Activated CD8-positive, alpha-beta memory T cell treated with anti-CD3 and anti-CD28 coated beads, Interleukin-2, amount 10 ng/mL, durations not matched to agents 7 days and 5 days (primary cell): ENCODE measurements around the gene PRR18. TPM values are rescaled to one million over a fixed set of nuclear protein-coding genes. Genes with fewer than 3 reads are reported as not detected.

Experiments
- ATAC-seq: fragments of 150-1000 bp; cut with Tn5 transposase; one replicate; pipeline ENCODE4 v1.10.0; 2021; ENCODE audit warnings: moderate library complexity
- CTCF ChIA-PET: fragments of 350-600 bp; sonication (Branson Sonifier 250); formaldehyde crosslinking; loops from one replicate; lab custom pipeline; 2021; ENCODE audit warnings: antibody characterized with exemption; lab: Charles Lee
- DNase-seq: peaks from one replicate; pipeline ENCODE4 v3.0.0-alpha.2; 2020
- H3K27ac Mint-ChIP-seq: one replicate; pipeline ENCODE4 v1.8.0; 2021; ENCODE audit warnings: mild to moderate bottlenecking, mixed read lengths
- H3K27me3 Mint-ChIP-seq: one replicate; pipeline ENCODE4 v1.8.0; 2021; ENCODE audit warnings: mixed read lengths
- H3K36me3 Mint-ChIP-seq: one replicate; pipeline ENCODE4 v1.8.0; 2021; ENCODE audit warnings: mild to moderate bottlenecking, mixed read lengths
- H3K4me1 Mint-ChIP-seq: one replicate; pipeline ENCODE4 v1.8.0; 2021; ENCODE audit warnings: mixed read lengths
- H3K4me3 Mint-ChIP-seq: one replicate; pipeline ENCODE4 v1.8.0; 2021; ENCODE audit warnings: mild to moderate bottlenecking, moderate library complexity, mixed read lengths
- H3K9me3 Mint-ChIP-seq: one replicate; pipeline ENCODE4 v1.8.0; 2022; ENCODE audit warnings: low read depth, mixed read lengths
- total RNA-seq, 2 experiments: library from RNA; stranded (reverse); gene quantifications; one replicate each; pipeline ENCODE4 v1.2.3, GENCODE V29; 2021

The PRR18 gene
- total RNA-seq, 2 experiments from 2014 or later, result not detected

GRCh38 chr6:166344240-166344639 is 36.0 kb upstream of the PRR18 start:
- Mint-ChIP-seq H3K27ac (no peak overlapping the region), H3K9me3 (no peaks in the 10 kb centered on the region), H3K4me1 (peaks cover 13% of the 10 kb centered on the region), H3K4me3 (no peak overlapping the region), H3K27me3 (peaks cover 20% of the 10 kb centered on the region), H3K36me3 (peaks cover 4% of the 10 kb centered on the region)
- CTCF ChIA-PET, result interaction anchor here (0.9 to 1.5 kb wide), 3 partner anchors 11 to 56 kb away, joined by 3 to 5 read pairs (median 3); no protein-coding TSS in a partner anchor
- no peak for DNase-seq
- ATAC-seq, result no peak

- Mint-ChIP-seq H3K27ac (peak overlapping the region; percentile 22), H3K27me3 (peaks cover 17% of the 10 kb centered on the region), H3K4me3 (peak overlapping the region; percentile 89), H3K36me3 (peaks cover 2% of the 10 kb centered on the region), H3K4me1 (peaks cover 11% of the 10 kb centered on the region), H3K9me3 (no peaks in the 10 kb centered on the region)
- ATAC-seq (no peak), DNase-seq (no peak)
- CTCF ChIA-PET, result interaction anchor here (1.8 to 2.1 kb wide), 2 partner anchors 30 to 38 kb away, joined by 6 to 18 read pairs; no protein-coding TSS in a partner anchor
These were observed 34.9 kb upstream of the PRR18 start for GRCh38 chr6:166343150-166343487.

- H3K27me3 Mint-ChIP-seq, result peaks cover 14% of the 10 kb centered on the region
- H3K27ac Mint-ChIP-seq, result peak within 1 kb of the TSS; percentile 90
- no peaks in the 10 kb centered on the region for H3K9me3 Mint-ChIP-seq
These were observed 34.4 kb upstream of the PRR18 start, which contains the start of gene SFT2D1 for GRCh38 chr6:166342349-166343149. Gene SFT2D1, minus strand, starts transcription at chr6:166342545. Its CDS starts 64 bp downstream, at chr6:166342481.

GRCh38 chr6:166341977-166342348 is 33.8 kb upstream of the PRR18 start:
- Mint-ChIP-seq H3K27me3 (peaks cover 12% of the 10 kb centered on the region), H3K4me3 (peak overlapping the region; percentile 89), H3K9me3 (no peaks in the 10 kb centered on the region), H3K4me1 (peaks cover 10% of the 10 kb centered on the region), H3K36me3 (no peaks in the 10 kb centered on the region), H3K27ac (peak overlapping the region; percentile 90)
- DNase-seq, result no peak
- CTCF ChIA-PET, result interaction anchor here (1.0 to 2.1 kb wide), 3 partner anchors 29 to 42 kb away, joined by 4 to 18 read pairs (median 6); no protein-coding TSS in a partner anchor
- ATAC-seq, result peak; percentile 34

More at GRCh38 chr6:166342349-166343149, 34.4 kb upstream of the PRR18 start, which contains the start of gene SFT2D1:
- CTCF ChIA-PET, result interaction anchor here (1.0 to 2.1 kb wide), 3 partner anchors 29 to 41 kb away, joined by 4 to 18 read pairs (median 6); no protein-coding TSS in a partner anchor
- DNase-seq, result peak; percentile 91
- peak; percentile 81 for ATAC-seq
- Mint-ChIP-seq H3K4me3 (peak within 1 kb of the TSS; percentile 89), H3K4me1 (peaks cover 11% of the 10 kb centered on the region), H3K36me3 (no peaks in the 10 kb centered on the region)

- no peak for DNase-seq
- H3K4me1 Mint-ChIP-seq, result peaks cover 10% of the 10 kb centered on the region
- H3K9me3 Mint-ChIP-seq, result no peaks in the 10 kb centered on the region
- H3K4me3 Mint-ChIP-seq, result peak overlapping the region; percentile 89
- ATAC-seq, result peak; percentile 14
- H3K27me3 Mint-ChIP-seq, result peaks cover 12% of the 10 kb centered on the region
- H3K36me3 Mint-ChIP-seq, result peaks cover 4% of the 10 kb centered on the region
- CTCF ChIA-PET, result interaction anchor here (1.0 to 2.1 kb wide), 3 partner anchors 28 to 42 kb away, joined by 4 to 18 read pairs (median 6); no protein-coding TSS in a partner anchor
- H3K27ac Mint-ChIP-seq, result peak overlapping the region; percentile 90
These were observed 33.3 kb upstream of the PRR18 start for GRCh38 chr6:166341464-166341863.

GRCh38 chr6:166338854-166339253 is 30.7 kb upstream of the PRR18 start:
- H3K9me3 Mint-ChIP-seq, result no peaks in the 10 kb centered on the region
- ATAC-seq (no peak), DNase-seq (no peak)
- peaks cover 33% of the 10 kb centered on the region for H3K4me1 Mint-ChIP-seq
- H3K4me3 Mint-ChIP-seq, result no peak overlapping the region
- no peak overlapping the region for H3K27ac Mint-ChIP-seq
- peaks cover 6% of the 10 kb centered on the region for H3K27me3 Mint-ChIP-seq
- peaks cover 25% of the 10 kb centered on the region for H3K36me3 Mint-ChIP-seq
- CTCF ChIA-PET, result no interaction called here

- Mint-ChIP-seq H3K27ac (no peak overlapping the region), H3K4me1 (peaks cover 45% of the 10 kb centered on the region), H3K4me3 (no peak overlapping the region), H3K36me3 (peaks cover 37% of the 10 kb centered on the region), H3K9me3 (no peaks in the 10 kb centered on the region), H3K27me3 (peaks cover 4% of the 10 kb centered on the region)
- DNase-seq, result no peak
- no peak for ATAC-seq
- CTCF ChIA-PET, result interaction anchor here (1.4 to 1.9 kb wide), 2 partner anchors 23 to 45 kb away, joined by 7 read pairs; no protein-coding TSS in a partner anchor
These were observed 28.7 kb upstream of the PRR18 start for GRCh38 chr6:166336847-166337246.

- peaks cover 39% of the 10 kb centered on the region for H3K4me1 Mint-ChIP-seq
- CTCF ChIA-PET, result interaction anchor here (1.2 to 1.9 kb wide), 2 partner anchors 22 to 46 kb away, joined by 3 to 7 read pairs; no protein-coding TSS in a partner anchor
These were observed 27.4 kb upstream of the PRR18 start for GRCh38 chr6:166335378-166336302.

GRCh38 chr6:166334878-166335277 is 26.7 kb upstream of the PRR18 start:
- Mint-ChIP-seq H3K27ac (no peak overlapping the region), H3K4me3 (no peak overlapping the region), H3K27me3 (peaks cover 4% of the 10 kb centered on the region), H3K4me1 (peaks cover 39% of the 10 kb centered on the region), H3K9me3 (no peaks in the 10 kb centered on the region), H3K36me3 (peaks cover 37% of the 10 kb centered on the region)
- CTCF ChIA-PET, result interaction anchor here (1.0 to 1.9 kb wide), 3 partner anchors 13 to 46 kb away, joined by 4 to 11 read pairs (median 7); no protein-coding TSS in a partner anchor
- ATAC-seq (no peak), DNase-seq (no peak)

More at GRCh38 chr6:166335378-166336302, 27.4 kb upstream of the PRR18 start:
- no peak for ATAC-seq
- H3K9me3 Mint-ChIP-seq, result no peaks in the 10 kb centered on the region
- no peak overlapping the region for H3K27ac Mint-ChIP-seq
- no peak for DNase-seq
- H3K4me3 Mint-ChIP-seq, result no peak overlapping the region
- H3K27me3 Mint-ChIP-seq, result peaks cover 4% of the 10 kb centered on the region
- peaks cover 37% of the 10 kb centered on the region for H3K36me3 Mint-ChIP-seq

- Mint-ChIP-seq H3K4me3 (peak overlapping the region; percentile 54), H3K27ac (peak overlapping the region; percentile 75), H3K27me3 (peaks cover 4% of the 10 kb centered on the region), H3K4me1 (peaks cover 39% of the 10 kb centered on the region), H3K36me3 (peaks cover 44% of the 10 kb centered on the region), H3K9me3 (no peaks in the 10 kb centered on the region)
- peak; percentile 92 for ATAC-seq
- CTCF ChIA-PET, result interaction anchor here (1.0 to 1.8 kb wide), 3 partner anchors 11 to 48 kb away, joined by 3 to 11 read pairs (median 4); no protein-coding TSS in a partner anchor
- DNase-seq, result peak; percentile 78
These were observed 25.2 kb upstream of the PRR18 start for GRCh38 chr6:166333172-166333995.

GRCh38 chr6:166331503-166332415 is 23.6 kb upstream of the PRR18 start:
- CTCF ChIA-PET, result no interaction called here
- H3K4me3 Mint-ChIP-seq, result no peak overlapping the region
- H3K36me3 Mint-ChIP-seq, result peaks cover 48% of the 10 kb centered on the region
- H3K9me3 Mint-ChIP-seq, result no peaks in the 10 kb centered on the region
- H3K27me3 Mint-ChIP-seq, result peaks cover 4% of the 10 kb centered on the region
- no peak overlapping the region for H3K27ac Mint-ChIP-seq
- ATAC-seq (no peak), DNase-seq (no peak)
- peaks cover 39% of the 10 kb centered on the region for H3K4me1 Mint-ChIP-seq
